ENCODE measurements around the gene HTR6. TPM values are rescaled to one million over a fixed set of nuclear protein-coding genes. Genes with fewer than 3 reads are reported as not detected.
A peak's percentile ranks its signal among the peaks of the same experiment; 100 is the strongest.

The HTR6 gene
- total RNA-seq, 1 donor from 2014 or later: not detected

DNA sequence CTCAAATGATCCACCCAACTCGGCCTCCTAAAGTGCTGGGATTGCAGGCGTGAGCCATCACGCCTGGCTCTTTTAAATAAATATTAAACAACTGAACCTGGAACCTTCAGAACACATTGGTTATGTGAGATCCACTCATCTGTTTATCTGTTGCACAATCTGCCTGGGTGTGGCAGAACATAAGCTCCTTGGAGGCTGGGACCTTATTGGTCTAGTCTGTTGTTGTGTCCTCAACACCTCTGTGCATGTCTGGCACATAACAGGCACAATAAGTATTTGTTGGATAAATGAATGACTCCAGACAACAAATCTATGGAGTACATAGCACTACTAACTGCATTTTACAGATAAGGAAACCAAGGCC, 24.7 kb upstream of the HTR6 start:
- TF ChIP-seq, protein P1, sequence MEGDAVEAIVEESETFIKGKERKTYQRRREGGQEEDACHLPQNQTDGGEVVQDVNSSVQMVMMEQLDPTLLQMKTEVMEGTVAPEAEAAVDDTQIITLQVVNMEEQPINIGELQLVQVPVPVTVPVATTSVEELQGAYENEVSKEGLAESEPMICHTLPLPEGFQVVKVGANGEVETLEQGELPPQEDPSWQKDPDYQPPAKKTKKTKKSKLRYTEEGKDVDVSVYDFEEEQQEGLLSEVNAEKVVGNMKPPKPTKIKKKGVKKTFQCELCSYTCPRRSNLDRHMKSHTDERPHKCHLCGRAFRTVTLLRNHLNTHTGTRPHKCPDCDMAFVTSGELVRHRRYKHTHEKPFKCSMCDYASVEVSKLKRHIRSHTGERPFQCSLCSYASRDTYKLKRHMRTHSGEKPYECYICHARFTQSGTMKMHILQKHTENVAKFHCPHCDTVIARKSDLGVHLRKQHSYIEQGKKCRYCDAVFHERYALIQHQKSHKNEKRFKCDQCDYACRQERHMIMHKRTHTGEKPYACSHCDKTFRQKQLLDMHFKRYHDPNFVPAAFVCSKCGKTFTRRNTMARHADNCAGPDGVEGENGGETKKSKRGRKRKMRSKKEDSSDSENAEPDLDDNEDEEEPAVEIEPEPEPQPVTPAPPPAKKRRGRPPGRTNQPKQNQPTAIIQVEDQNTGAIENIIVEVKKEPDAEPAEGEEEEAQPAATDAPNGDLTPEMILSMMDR (conservative IDR thresholded peaks at IDR 0.05): no peak
- Mint-ChIP-seq H3K36me3 (ENCODE audit: low read depth) (no peaks in the 10 kb centered on the region), H3K9me3 (no peaks in the 10 kb centered on the region), H3K4me3 (peak overlapping the region; percentile 27), H3K27me3 (ENCODE audit: low read depth) (peaks cover 45% of the 10 kb centered on the region), H3K4me1 (peaks cover 8% of the 10 kb centered on the region), H3K27ac (ENCODE audit: unreplicated experiment) (no peak overlapping the region)
- no peak for DNase-seq (ENCODE audit: low read depth, low spot score)

DNA sequence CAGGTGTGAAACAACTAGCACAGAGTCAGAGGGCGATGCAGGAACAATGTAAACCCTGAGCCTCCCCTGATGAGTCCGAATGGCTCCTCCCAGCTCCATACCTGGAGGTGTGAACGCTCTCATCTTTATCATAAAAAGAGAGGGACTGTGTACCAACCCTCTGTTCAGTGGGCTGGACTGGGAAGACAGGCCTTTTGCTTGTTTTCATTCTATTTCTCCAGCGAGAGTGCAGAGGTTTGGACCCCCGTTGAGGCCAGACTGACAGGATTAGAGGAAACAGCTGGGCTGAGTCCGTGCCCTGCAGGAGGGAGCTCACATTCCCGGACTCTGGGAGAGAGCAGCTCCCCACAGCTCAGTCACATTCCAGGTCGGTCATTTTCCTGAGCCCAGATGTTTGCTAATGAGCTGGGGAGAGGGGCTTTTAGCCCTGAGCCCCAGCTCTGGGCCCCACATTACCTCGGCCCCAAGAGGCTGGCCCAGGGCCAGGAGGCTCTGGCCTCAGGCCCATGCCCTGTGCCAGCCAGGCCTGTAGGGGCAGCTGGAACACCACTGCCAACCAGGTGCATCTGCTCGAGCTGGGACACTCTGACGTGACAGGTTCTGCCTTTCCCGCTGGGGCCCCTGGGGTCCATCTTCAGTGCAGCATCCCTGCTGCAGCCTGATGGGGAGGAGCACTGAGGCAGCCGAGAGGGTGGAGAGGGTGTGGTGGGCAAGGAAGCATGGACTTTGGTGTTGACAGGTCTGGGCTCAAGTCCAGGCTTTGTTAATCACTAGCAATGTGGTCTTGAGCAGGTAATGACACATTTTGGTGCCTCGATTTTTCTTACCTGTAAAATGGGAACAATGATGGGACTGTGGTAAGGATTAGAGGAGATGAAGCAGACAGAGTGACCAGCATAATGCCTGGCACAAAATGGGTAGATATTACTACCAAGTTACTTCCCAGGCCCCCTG, 24.0 kb upstream of the HTR6 start:
- TF ChIP-seq, protein P1 (conservative IDR thresholded peaks at IDR 0.05): no peak
- peak overlapping the region; percentile 27 for H3K4me3 Mint-ChIP-seq
- peaks cover 8% of the 10 kb centered on the region for H3K4me1 Mint-ChIP-seq
- H3K27me3 Mint-ChIP-seq (ENCODE audit: low read depth): peaks cover 50% of the 10 kb centered on the region
- no peaks in the 10 kb centered on the region for H3K36me3 Mint-ChIP-seq (ENCODE audit: low read depth)
- DNase-seq (ENCODE audit: low read depth, low spot score): no peak
- no peaks in the 10 kb centered on the region for H3K9me3 Mint-ChIP-seq
- no peak overlapping the region for H3K27ac Mint-ChIP-seq (ENCODE audit: unreplicated experiment)

DNA sequence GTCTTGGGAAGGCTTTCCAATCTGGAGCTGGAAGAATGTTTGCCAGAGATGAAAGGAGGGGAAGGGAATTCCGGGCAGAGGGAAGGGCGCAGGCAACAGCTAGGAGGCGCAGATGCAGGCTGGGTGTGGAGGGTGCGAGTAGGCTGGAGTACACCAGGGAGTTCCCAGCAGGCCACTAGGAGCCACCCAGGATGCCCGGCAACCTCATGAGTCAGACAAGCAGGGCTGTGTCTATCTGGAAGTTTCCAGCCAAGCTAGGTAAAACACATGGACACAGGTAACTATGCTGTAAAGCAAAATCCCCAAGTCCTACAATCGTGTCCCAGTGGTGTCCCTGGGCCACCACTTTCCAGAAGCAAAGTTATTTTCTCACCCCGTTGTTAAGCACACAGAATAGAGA, 21.6 kb upstream of the HTR6 start:
- H3K27ac Mint-ChIP-seq (ENCODE audit: unreplicated experiment): no peak overlapping the region
- no peak for DNase-seq (ENCODE audit: low read depth, low spot score)
- TF ChIP-seq, protein P1 (conservative IDR thresholded peaks at IDR 0.05): no peak
- H3K4me3 Mint-ChIP-seq: peak overlapping the region; percentile 86
- H3K36me3 Mint-ChIP-seq (ENCODE audit: low read depth): no peaks in the 10 kb centered on the region
- H3K9me3 Mint-ChIP-seq: no peaks in the 10 kb centered on the region
- H3K27me3 Mint-ChIP-seq (ENCODE audit: low read depth): peaks cover 68% of the 10 kb centered on the region
- peaks cover 8% of the 10 kb centered on the region for H3K4me1 Mint-ChIP-seq

DNA sequence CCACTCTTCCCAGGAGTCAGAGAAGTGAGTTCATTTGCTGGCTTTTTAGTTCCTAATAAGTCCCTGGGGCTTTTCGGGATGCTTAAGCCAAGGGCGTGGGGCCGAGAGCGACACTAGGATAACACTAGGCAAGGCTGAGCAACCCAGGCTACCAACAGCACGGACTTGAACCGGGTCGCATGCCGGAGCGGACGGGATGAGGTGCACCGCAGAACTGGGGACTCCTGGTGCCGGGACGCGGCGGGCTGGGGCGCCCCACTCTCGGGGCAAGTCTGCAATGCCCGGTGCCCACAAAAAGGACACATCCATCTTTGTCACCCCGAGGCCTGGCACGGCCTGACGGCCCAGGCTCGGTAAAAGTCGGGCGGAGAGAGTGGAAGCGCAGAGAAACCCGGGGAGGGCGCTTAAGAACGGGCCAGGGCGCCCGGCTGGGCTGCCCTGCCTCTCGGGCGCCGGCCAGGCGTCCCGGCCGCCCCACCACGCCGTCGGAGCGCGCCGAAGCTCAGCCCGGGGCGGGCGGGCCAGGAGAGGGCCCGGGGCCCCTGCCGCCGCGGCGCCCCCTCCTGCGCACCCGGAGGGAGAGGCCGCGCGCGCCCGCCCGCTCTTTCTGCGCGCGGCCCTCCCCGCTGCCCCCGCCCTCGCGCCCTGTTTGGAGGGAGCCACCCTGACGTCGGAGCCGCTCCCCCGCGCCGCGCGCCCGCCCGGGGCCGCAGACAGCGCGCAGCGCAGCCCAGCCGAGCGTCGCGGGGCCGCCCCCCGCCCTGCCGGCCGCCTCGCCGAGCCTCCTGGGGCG, 20.9 kb upstream of the HTR6 start, which contains the start of gene NBL1:
NBL1 (plus strand) TSS at position 710 of the 793 bp plus-strand sequence. CDS start 10,720 bp downstream, outside the sequence.
- Mint-ChIP-seq H3K36me3 (ENCODE audit: low read depth) (no peaks in the 10 kb centered on the region), H3K27me3 (ENCODE audit: low read depth) (peaks cover 68% of the 10 kb centered on the region), H3K9me3 (no peaks in the 10 kb centered on the region), H3K27ac (ENCODE audit: unreplicated experiment) (peak within 1 kb of the TSS; percentile 87), H3K4me1 (peaks cover 8% of the 10 kb centered on the region), H3K4me3 (peak within 1 kb of the TSS; percentile 93)
- TF ChIP-seq, protein P1 (conservative IDR thresholded peaks at IDR 0.05): no peak
- no peak for DNase-seq (ENCODE audit: low read depth, low spot score)

DNA sequence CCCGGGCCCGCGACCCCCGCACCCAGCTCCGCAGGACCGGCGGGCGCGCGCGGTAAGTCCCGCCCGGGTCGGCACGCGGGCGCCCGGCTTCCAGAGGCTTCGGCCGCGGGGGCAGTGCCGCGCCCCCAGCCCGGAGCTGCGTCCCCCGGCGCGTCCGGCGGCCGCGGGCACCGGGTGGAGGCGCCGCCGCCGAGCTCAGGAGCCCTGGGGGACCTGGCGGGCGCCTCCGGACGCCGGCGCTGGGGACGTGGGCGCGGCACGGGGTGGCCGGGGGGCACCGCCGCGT, 20.3 kb upstream of the HTR6 start:
- H3K36me3 Mint-ChIP-seq (ENCODE audit: low read depth): no peaks in the 10 kb centered on the region
- H3K4me1 Mint-ChIP-seq: peaks cover 8% of the 10 kb centered on the region
- TF ChIP-seq, protein P1 (conservative IDR thresholded peaks at IDR 0.05): no peak
- no peaks in the 10 kb centered on the region for H3K9me3 Mint-ChIP-seq
- peaks cover 65% of the 10 kb centered on the region for H3K27me3 Mint-ChIP-seq (ENCODE audit: low read depth)
- no peak overlapping the region for H3K27ac Mint-ChIP-seq (ENCODE audit: unreplicated experiment)
- H3K4me3 Mint-ChIP-seq: no peak overlapping the region
- DNase-seq (ENCODE audit: low read depth, low spot score): no peak
